ENCODE results near the gene CFAP65. TPM values are rescaled to one million over a fixed set of nuclear protein-coding genes. Genes with fewer than 3 reads are reported as not detected.

CFAP65 gene
- total and polyA plus RNA-seq, 2 of the 13 experiments (the other 11 are each of a cell fraction or from before 2014, with no cell fraction given), result 0.05 TPM; not detected in 1

- 18% methylated on average over 26 of the region's 26 CpGs for WGBS (ENCODE audit: low lambda C conversion rate)
- DNase-seq (ENCODE audit: low spot score) (no peak), FAIRE-seq (no peak), ATAC-seq (peak; percentile 10)
- no peak overlapping the region for H3K9ac ChIP-seq (ENCODE audit: insufficient read depth, low read depth, low read length)
- H3K36me3 ChIP-seq (replicated peaks in 1 of 2; ENCODE audit: control insufficient read depth in 1 of 2, insufficient read depth in 2 of 2, low read length in 2 of 2), result no peaks in the 10 kb centered on the region
- peak overlapping the region; percentile 25; the same call in 1 of the 2 replicates for H3K4me2 ChIP-seq (ENCODE audit: low read depth, low read length)
- intact Hi-C loops (cut with micrococcal nuclease; ENCODE audit: unreplicated experiment), result loop anchor here (10.0 kb wide), 1 partner anchor 116 kb away; no protein-coding TSS in a partner anchor
- no TSS peak for BruUV-seq (replicated peaks)
- peaks cover 31 to 70% of the 10 kb centered on the region in 2 experiments for H3K27me3 ChIP-seq (ENCODE audit: control insufficient read depth in 1 of 2, insufficient read depth in 2 of 2, low read length in 2 of 2)
- ChIA-PET CTCF (ENCODE audit: low intra/inter-chr PET ratio, low total read pairs) (interaction anchor here (1.4 to 1.5 kb wide), 2 partner anchors 22 to 174 kb away, joined by 7 to 9 read pairs; no protein-coding TSS in a partner anchor), POLR2A (no interaction called here)
- H2AFZ ChIP-seq (ENCODE audit: low read length), result no peak overlapping the region
- no peaks in the 10 kb centered on the region for H3K9me3 ChIP-seq (ENCODE audit: low read length)
- peaks cover 11% of the 10 kb centered on the region; the same call in 1 of the 2 replicates for H3K4me1 ChIP-seq (ENCODE audit: insufficient read depth, low read length)
- no peaks in the 10 kb centered on the region for H3K79me2 ChIP-seq (ENCODE audit: insufficient read depth, low read length)
- peaks cover 10% of the 10 kb centered on the region; the same call in 1 of the 2 replicates for H4K20me1 ChIP-seq (ENCODE audit: insufficient read depth, low read length)
- H3K27ac ChIP-seq (ENCODE audit: extremely low read length, insufficient read depth, low read length), result no peak overlapping the region
- in situ Hi-C loops (cut with HindIII; ENCODE audit: extremely low pct_ligation_motif_present, low pct_unique_long_range_greater_than_20kb), result no loop called here
- TF ChIP-seq ZNF605 (CRISPR knock-in tag; IDR thresholded peaks at IDR 0.05) (no peak), TCF12 (IDR thresholded peaks at IDR 0.05) (no peak), TCF12 (CRISPR knock-in tag; IDR thresholded peaks at IDR 0.05) (no peak), ZC3H13 (CRISPR knock-in tag; IDR thresholded peaks at IDR 0.05) (no peak), ZNF570 (CRISPR knock-in tag; IDR thresholded peaks at IDR 0.05; ENCODE audit: borderline replicate concordance) (no peak), PHF20 (CRISPR knock-in tag; IDR thresholded peaks at IDR 0.05) (no peak), SP4 (CRISPR knock-in tag; IDR thresholded peaks at IDR 0.05) (no peak), CCDC6 (CRISPR knock-in tag; IDR thresholded peaks at IDR 0.05) (no peak), REST (IDR thresholded peaks at IDR 0.05; ENCODE audit: borderline replicate concordance in 1 of 2, low read depth in 1 of 2, low read length in 2 of 2) (no peak), ZNF619 (CRISPR knock-in tag; IDR thresholded peaks at IDR 0.05) (no peak), ZNF446 (CRISPR knock-in tag; IDR thresholded peaks at IDR 0.05) (no peak), ZNF225 (CRISPR knock-in tag; IDR thresholded peaks at IDR 0.05) (no peak), ZEB1 (IDR thresholded peaks at IDR 0.05; ENCODE audit: insufficient replicate concordance, low read depth) (no peak)
- TF ChIP-seq, protein P1, sequence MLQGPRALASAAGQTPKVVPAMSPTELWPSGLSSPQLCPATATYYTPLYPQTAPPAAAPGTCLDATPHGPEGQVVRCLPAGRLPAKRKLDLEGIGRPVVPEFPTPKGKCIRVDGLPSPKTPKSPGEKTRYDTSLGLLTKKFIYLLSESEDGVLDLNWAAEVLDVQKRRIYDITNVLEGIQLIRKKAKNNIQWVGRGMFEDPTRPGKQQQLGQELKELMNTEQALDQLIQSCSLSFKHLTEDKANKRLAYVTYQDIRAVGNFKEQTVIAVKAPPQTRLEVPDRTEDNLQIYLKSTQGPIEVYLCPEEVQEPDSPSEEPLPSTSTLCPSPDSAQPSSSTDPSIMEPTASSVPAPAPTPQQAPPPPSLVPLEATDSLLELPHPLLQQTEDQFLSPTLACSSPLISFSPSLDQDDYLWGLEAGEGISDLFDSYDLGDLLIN (CRISPR knock-in tag; IDR thresholded peaks at IDR 0.05; ENCODE audit: borderline replicate concordance), result no peak
- no peak overlapping the region for H3K4me3 ChIP-seq (replicated peaks in 1 of 3; ENCODE audit: insufficient read depth in 1 of 3, low read depth in 2 of 3, low read length in 3 of 3)
Measured at GRCh38 chr2:218980735-218981389, 60.5 kb downstream of the CFAP65 start.

Data from HepG2 (cell line).